AG10803 (cell line): Measurements from ENCODE around the gene NSFL1C.

Experiments
- DNase-seq: peaks from one replicate; pipeline ENCODE4 v3.0.0; 2010; ENCODE audit warnings: low read depth
- H3K4me3 ChIP-seq: 2 replicates; pipeline ENCODE4 v1.5.1; 2011; ENCODE audit warnings: mild to moderate bottlenecking, low read length, control low read depth
- CTCF ChIP-seq: conservative IDR thresholded peaks from 2 replicates; pipeline ENCODE4 v1.5.1; 2011; ENCODE audit warnings: mild to moderate bottlenecking, low read length, control low read depth, inconsistent platforms

NSFL1C gene

DNA sequence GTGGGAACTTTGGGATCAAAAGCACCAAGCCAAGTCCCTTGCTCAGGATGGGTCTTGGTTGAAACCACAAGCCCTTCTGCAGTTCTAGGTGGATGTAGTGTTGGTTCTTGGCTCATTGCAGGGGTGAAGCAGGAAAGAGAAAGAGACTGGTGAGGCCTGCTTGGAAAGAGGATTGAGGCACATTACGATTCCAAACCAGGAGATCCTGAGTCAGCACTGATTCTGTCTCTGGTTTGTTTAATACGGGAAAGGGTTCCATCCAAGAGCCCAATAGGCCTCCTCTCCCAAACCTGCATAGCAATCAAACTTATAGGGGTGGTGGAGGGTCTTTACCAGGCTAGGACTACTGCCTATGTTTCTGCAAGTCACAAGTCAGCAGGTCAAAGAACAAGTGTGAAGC, 24.3 kb downstream of the NSFL1C start:
- no peak overlapping the region for H3K4me3 ChIP-seq
- TF ChIP-seq CTCF = no peak
- DNase-seq = no peak

DNA sequence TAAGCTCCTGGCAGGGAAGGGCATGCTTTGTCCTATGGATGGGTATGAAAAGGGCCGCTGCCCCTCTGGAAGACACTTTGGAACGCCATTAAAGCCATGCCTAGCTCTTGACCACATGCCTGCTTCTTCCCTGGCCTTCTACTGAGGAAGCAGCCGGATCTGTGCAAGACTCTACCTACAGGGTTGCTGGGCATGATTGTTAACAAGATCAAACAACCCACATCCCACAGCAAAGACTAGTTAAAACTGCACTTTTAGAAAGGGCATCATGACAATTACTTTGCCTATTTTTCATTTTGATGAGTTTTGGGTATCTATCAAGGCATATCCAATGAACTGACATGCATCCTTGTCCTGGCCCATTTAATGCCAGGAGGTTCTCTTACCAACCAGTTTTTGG, 25.5 kb downstream of the NSFL1C start:
- no peak for TF ChIP-seq CTCF
- no peak for DNase-seq
- H3K4me3 ChIP-seq = no peak overlapping the region

- H3K4me3 ChIP-seq = no peak overlapping the region
- peak; percentile 36 for TF ChIP-seq CTCF
- peak; percentile 11 for DNase-seq
These were observed 26.6 kb downstream of the NSFL1C start for GRCh38 chr20:1440024-1440423.

GRCh38 chr20:1438361-1438760, 28.3 kb downstream of the NSFL1C start:
- DNase-seq = no peak
- no peak overlapping the region for H3K4me3 ChIP-seq
- TF ChIP-seq CTCF = no peak

- DNase-seq = peak; percentile 79
- no peak overlapping the region for H3K4me3 ChIP-seq
- TF ChIP-seq CTCF = peak; percentile 94
These were observed 29.3 kb downstream of the NSFL1C start for GRCh38 chr20:1437235-1437904.

- no peak overlapping the region for H3K4me3 ChIP-seq
- TF ChIP-seq CTCF = no peak
- DNase-seq = no peak
These were observed 30.4 kb downstream of the NSFL1C start for GRCh38 chr20:1436263-1436662.

DNA sequence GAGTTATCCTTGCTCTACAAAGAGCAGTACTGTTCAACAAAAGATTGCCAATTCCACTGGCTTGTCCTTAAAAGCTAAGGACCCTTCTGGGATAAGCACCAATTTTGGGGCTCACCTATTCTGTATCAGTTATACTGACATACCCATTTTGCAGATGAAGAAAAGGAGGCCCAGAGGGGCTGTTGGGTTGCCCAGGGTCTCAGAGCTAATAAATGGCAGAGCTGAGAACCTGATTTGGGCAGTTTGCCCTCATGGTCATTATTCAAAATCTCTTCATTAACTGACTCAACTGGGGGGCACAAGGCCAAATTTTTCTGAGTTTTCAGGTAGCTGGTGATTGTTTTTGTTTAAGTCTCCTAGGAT, 31.3 kb downstream of the NSFL1C start:
- no peak for TF ChIP-seq CTCF
- DNase-seq = no peak
- no peak overlapping the region for H3K4me3 ChIP-seq
